Caco-2 (cell line): ENCODE data around the gene REM2. TPM values are rescaled to one million over a fixed set of nuclear protein-coding genes. Genes with fewer than 3 reads are reported as not detected.
"Not testable (repeated sequence)": the region's sequence is repeated elsewhere in the genome, so short reads cannot be mapped to it uniquely, and the experiment has no call there.

Source experiments
- BruUV-seq: library from RNA; stranded (reverse); fragments of 400-500 nt; replicated peaks from 2 replicates; lab custom pipeline; 2021; lab: Mats Ljungman, UMichigan
- CTCF ChIA-PET: fragments of 300-600 bp; sonication (Branson Sonifier 250); formaldehyde crosslinking; loops from one replicate; lab custom pipeline; 2022; ENCODE audit warnings: antibody characterized with exemption; lab: Charles Lee
- POLR2A ChIA-PET: fragments of 300-600 bp; sonication (Branson Sonifier 250); formaldehyde crosslinking; loops from one replicate; lab custom pipeline; 2022; ENCODE audit warnings: antibody characterized with exemption; lab: Charles Lee
- DNase-seq, 2 experiments: peaks; one replicate each; pipeline versions ENCODE4 v3.0.0 to v3.0.0-alpha.2; 2020 to 2022
- H3K27me3 ChIP-seq: replicated peaks from 2 replicates; pipeline ENCODE4 v1.6.0; 2011; ENCODE audit warnings: low read length; ENCODE audit not compliant: control insufficient read depth, insufficient read depth
- H3K36me3 ChIP-seq: 2 replicates; pipeline ENCODE4 v1.5.1; 2011; ENCODE audit warnings: low read length; ENCODE audit not compliant: control insufficient read depth, insufficient read depth
- H3K4me1 ChIP-seq: fragments of 250-450 bp; sonication (Bioruptor Pico); 2 replicates; pipeline ENCODE4 v1.5.1; 2020; ENCODE audit warnings: mild to moderate bottlenecking
- H3K4me3 ChIP-seq: 2 replicates; pipeline ENCODE4 v1.5.1; 2011; ENCODE audit warnings: low read depth, mild to moderate bottlenecking, control low read depth, low read length
- H3K9me3 ChIP-seq: fragments of 250-450 bp; sonication (Bioruptor Pico); 2 replicates; pipeline ENCODE4 v1.5.1; 2020; ENCODE audit warnings: mild to moderate bottlenecking, moderate library complexity
- H3K27ac Mint-ChIP-seq: one replicate; pipeline ENCODE4 v1.8.0; 2022; ENCODE audit warnings: mixed read lengths; ENCODE audit not compliant: unreplicated experiment
- H3K27me3 Mint-ChIP-seq: one replicate; pipeline ENCODE4 v1.8.0; 2022; ENCODE audit warnings: mixed read lengths; ENCODE audit not compliant: insufficient read depth, unreplicated experiment
- H3K36me3 Mint-ChIP-seq: one replicate; pipeline ENCODE4 v1.8.0; 2022; ENCODE audit warnings: mild to moderate bottlenecking, mixed read lengths; ENCODE audit not compliant: insufficient read depth, unreplicated experiment
- H3K4me1 Mint-ChIP-seq: one replicate; pipeline ENCODE4 v1.8.0; 2022; ENCODE audit warnings: low read depth, mixed read lengths; ENCODE audit not compliant: unreplicated experiment
- H3K4me3 Mint-ChIP-seq: one replicate; pipeline ENCODE4 v1.8.0; 2022; ENCODE audit warnings: mild to moderate bottlenecking, moderate library complexity, mixed read lengths; ENCODE audit not compliant: unreplicated experiment
- H3K9me3 Mint-ChIP-seq: one replicate; pipeline ENCODE4 v1.8.0; 2022; ENCODE audit warnings: mixed read lengths; ENCODE audit not compliant: unreplicated experiment
- CTCF ChIP-seq, 2 experiments: fragments of 200-600 bp in 1 of 2; IDR thresholded peaks; 1 replicate in 1 of 2; 2 replicates in 1 of 2; pipeline versions ENCODE4 v1.5.1 to v1.8.0; 2011 to 2022; ENCODE audit warnings: antibody characterized with exemption in 1 of 2, control low read depth in 1 of 2, inconsistent platforms in 1 of 2, low read depth in 1 of 2, low read length in 1 of 2, mild to moderate bottlenecking in 1 of 2, moderate library complexity in 1 of 2; ENCODE audit not compliant: insufficient read depth in 1 of 2, severe bottlenecking in 1 of 2, unreplicated experiment in 1 of 2
- intact Hi-C: fragments of 100-400 bp; cut with micrococcal nuclease; formaldehyde crosslinking; loops from one replicate; pipeline ENCODE4 v1.10.0; 2022; ENCODE audit not compliant: unreplicated experiment
- total RNA-seq: library from RNA; stranded (reverse); gene quantifications from 2 replicates; pipeline ENCODE4 v1.2.3, GENCODE V29; 2022

Gene REM2
- total RNA-seq, 1 experiment from 2014 or later = 0.41 TPM

- BruUV-seq = no TSS peak
- no peak for DNase-seq
- ChIA-PET CTCF (no interaction called here), POLR2A (no interaction called here)
- H3K36me3 ChIP-seq = no peaks in the 10 kb centered on the region
- H3K4me3 ChIP-seq = no peak overlapping the region
- H3K4me1 Mint-ChIP-seq = peaks cover 7% of the 10 kb centered on the region
- no peaks in the 10 kb centered on the region for H3K27me3 Mint-ChIP-seq
- H3K9me3 Mint-ChIP-seq = no peaks in the 10 kb centered on the region
- no peak overlapping the region for H3K4me3 Mint-ChIP-seq
- H3K27me3 ChIP-seq = no peaks in the 10 kb centered on the region
- no peak for TF ChIP-seq CTCF (IDR thresholded peaks at IDR 0.05; ENCODE audit: insufficient read depth in 1 of 2, low read depth in 1 of 2, low read length in 1 of 2, severe bottlenecking in 1 of 2, unreplicated experiment in 1 of 2)
- no peaks in the 10 kb centered on the region for H3K9me3 ChIP-seq
- intact Hi-C loops = no loop called here
- H3K27ac Mint-ChIP-seq = no peak overlapping the region
- H3K36me3 Mint-ChIP-seq = no peaks in the 10 kb centered on the region
- peaks cover 25% of the 10 kb centered on the region for H3K4me1 ChIP-seq
Measured at GRCh38 chr14:22856428-22856827, 26.6 kb upstream of the REM2 start.

DNA sequence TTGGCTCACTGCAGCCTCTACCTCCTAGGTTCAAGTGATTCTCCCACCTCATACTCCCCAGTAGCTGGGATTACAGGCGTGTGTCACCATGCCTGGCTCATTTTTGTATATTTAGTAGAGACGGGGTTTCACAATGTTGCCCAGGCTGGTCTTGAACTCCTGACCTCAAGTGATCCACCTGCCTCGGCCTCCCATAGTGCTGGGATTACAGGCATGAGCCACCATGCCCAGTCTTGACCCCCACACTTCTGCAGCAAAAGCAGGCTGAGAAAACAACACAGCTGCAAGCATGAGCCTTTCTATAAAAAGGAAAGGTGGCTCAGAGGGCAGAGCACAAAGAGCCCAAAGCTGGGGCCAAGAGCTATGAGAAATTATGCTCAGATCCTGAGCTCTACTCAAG is 22.6 kb upstream of the REM2 start:
- H3K4me1 ChIP-seq, H3K27me3 ChIP-seq, H3K9me3 Mint-ChIP-seq, H3K4me3 Mint-ChIP-seq, intact Hi-C loops, H3K36me3 ChIP-seq, H3K4me3 ChIP-seq, H3K36me3 Mint-ChIP-seq, BruUV-seq, DNase-seq, H3K4me1 Mint-ChIP-seq, H3K27me3 Mint-ChIP-seq, H3K27ac Mint-ChIP-seq, H3K9me3 ChIP-seq: not testable (repeated sequence)
- CTCF ChIA-PET = interaction anchor here (0.8 kb wide), 1 partner anchor 40 kb away, joined by 3 read pairs; no protein-coding TSS in a partner anchor
- POLR2A ChIA-PET = interaction anchor here (0.7 kb wide), 1 partner anchor 11 kb away, joined by 11 read pairs; no protein-coding TSS in a partner anchor

- intact Hi-C loops = no loop called here
Measured at GRCh38 chr14:22861651-22862050, 21.4 kb upstream of the REM2 start.

More at GRCh38 chr14:22861651-22862050, 21.4 kb upstream of the REM2 start:
- Histone ChIP-seq H3K27me3 (no peaks in the 10 kb centered on the region), H3K4me1 (no peaks in the 10 kb centered on the region), H3K4me3 (no peak overlapping the region), H3K36me3 (no peaks in the 10 kb centered on the region), H3K9me3 (no peaks in the 10 kb centered on the region)
- no peaks in the 10 kb centered on the region for H3K9me3 Mint-ChIP-seq
- CTCF ChIA-PET = interaction anchor here (0.6 kb wide), 1 partner anchor 49 kb away, joined by 3 read pairs; no protein-coding TSS in a partner anchor
- no peaks in the 10 kb centered on the region for H3K36me3 Mint-ChIP-seq
- POLR2A ChIA-PET = no interaction called here
- H3K4me3 Mint-ChIP-seq = no peak overlapping the region
- no peaks in the 10 kb centered on the region for H3K27me3 Mint-ChIP-seq
- no peak overlapping the region for H3K27ac Mint-ChIP-seq
- TF ChIP-seq CTCF (IDR thresholded peaks at IDR 0.05; ENCODE audit: insufficient read depth in 1 of 2, low read depth in 1 of 2, low read length in 1 of 2, severe bottlenecking in 1 of 2, unreplicated experiment in 1 of 2) = no peak
- H3K4me1 Mint-ChIP-seq = no peaks in the 10 kb centered on the region
- no peak for DNase-seq
- BruUV-seq = no TSS peak
